ENCODE results near the gene TPGS2. TPM values are rescaled to one million over a fixed set of nuclear protein-coding genes. Genes with fewer than 3 reads are reported as not detected.

Gene TPGS2
- total RNA-seq, 1 experiment from 2014 or later: 93.3 TPM

- intact Hi-C loops (cut with micrococcal nuclease): loop anchor here (10.0 kb wide), 1 partner anchor 728 kb away; no protein-coding TSS in a partner anchor
These were observed 75.6 kb downstream of the TPGS2 start for GRCh38 chr18:36752929-36753865.

More at GRCh38 chr18:36752929-36753865, 75.6 kb downstream of the TPGS2 start:
- no peaks in the 10 kb centered on the region for H3K27me3 ChIP-seq (ENCODE audit: insufficient read depth, low read length)
- RAD21 ChIA-PET (ENCODE audit: low non-redundant PET in 1 of 2, low total read pairs in 2 of 2, uncharacterized antibody in 2 of 2, unreplicated experiment in 2 of 2): no interaction called here
- TF ChIP-seq ZFX (IDR thresholded peaks at IDR 0.05): no peak
- TF ChIP-seq MAX (IDR thresholded peaks at IDR 0.05): no peak
- TF ChIP-seq JUND (IDR thresholded peaks at IDR 0.05): no peak
- no peak for TF ChIP-seq TCF7L2 (IDR thresholded peaks at IDR 0.05; ENCODE audit: borderline replicate concordance, extremely low read depth, insufficient read depth, insufficient read length)
- no peak for TF ChIP-seq ZBTB33 (IDR thresholded peaks at IDR 0.05; ENCODE audit: extremely low read depth, insufficient replicate concordance, low read length)
- TF ChIP-seq POLR2A (IDR thresholded peaks at IDR 0.05; ENCODE audit: borderline replicate concordance, extremely low read depth, insufficient read depth, insufficient read length): no peak
- no peak for TF ChIP-seq EZH2 (IDR thresholded peaks at IDR 0.05)
- no peak for TF ChIP-seq CEBPB (IDR thresholded peaks at IDR 0.05; ENCODE audit: low read depth)
- CTCF ChIA-PET: interaction anchor here (1.1 kb wide), 1 partner anchor 657 kb away, joined by 5 read pairs; no protein-coding TSS in a partner anchor
- no peaks in the 10 kb centered on the region; a peak in 1 of 4 replicates for H3K4me1 ChIP-seq (ENCODE audit: control insufficient read depth in 1 of 2, insufficient read depth in 2 of 2, low read length in 2 of 2)
- no peak overlapping the region for H3K9ac ChIP-seq (ENCODE audit: low read length)
- ATAC-seq: no peak
- BruUV-seq (replicated peaks): no TSS peak
- no peak overlapping the region for H3K4me2 ChIP-seq (ENCODE audit: low read length)
- no peak overlapping the region for H3K27ac ChIP-seq (ENCODE audit: low read depth, low read length)
- H3K79me2 ChIP-seq (ENCODE audit: insufficient read depth, low read length): no peaks in the 10 kb centered on the region
- no peaks in the 10 kb centered on the region for H3K9me3 ChIP-seq (ENCODE audit: control insufficient read depth in 1 of 2, insufficient read depth in 1 of 2, low read depth in 1 of 2, low read length in 2 of 2)
- POLR2A ChIA-PET: no interaction called here
- H3K9me2 ChIP-seq (ENCODE audit: insufficient read depth): no peaks in the 10 kb centered on the region
- no peaks in the 10 kb centered on the region for H3K36me3 ChIP-seq (ENCODE audit: control insufficient read depth in 1 of 2, insufficient read depth in 2 of 2, low read length in 2 of 2)
- DNase-seq (ENCODE audit: low read depth, low spot score): no peak
- H2AFZ ChIP-seq (ENCODE audit: low read depth, low read length, poor library complexity, severe bottlenecking): no peak overlapping the region
- no peak overlapping the region for H3K4me3 ChIP-seq (replicated peaks in 1 of 2; ENCODE audit: low read depth in 1 of 2, low read length in 2 of 2)
- no peaks in the 10 kb centered on the region for H4K20me1 ChIP-seq (ENCODE audit: insufficient read depth)

All from HCT116 (cell line).